ENCODE measurements around the gene RORB.
"Not testable (repeated sequence)": the region's sequence is repeated elsewhere in the genome, so short reads cannot be mapped to it uniquely, and the experiment has no call there.

Gene RORB

GRCh38 chr9:74517188-74517587 is 20.1 kb downstream of the RORB start:
- no peaks in the 10 kb centered on the region for H3K9me3 ChIP-seq (ENCODE audit: insufficient read depth, low read depth, low read length)
- no peak overlapping the region for H3K4me3 ChIP-seq (ENCODE audit: low read length)
- no peak overlapping the region for H3K27ac ChIP-seq (ENCODE audit: low read length)
- no peaks in the 10 kb centered on the region for H3K4me1 ChIP-seq (ENCODE audit: insufficient read depth, low read length)
- no peak overlapping the region for H3K9ac ChIP-seq (ENCODE audit: low read depth, low read length)
- H3K36me3 ChIP-seq (ENCODE audit: insufficient read depth, low read depth, low read length) = no peaks in the 10 kb centered on the region
- H3K27me3 ChIP-seq (ENCODE audit: insufficient read depth, low read length) = no peaks in the 10 kb centered on the region

DNA sequence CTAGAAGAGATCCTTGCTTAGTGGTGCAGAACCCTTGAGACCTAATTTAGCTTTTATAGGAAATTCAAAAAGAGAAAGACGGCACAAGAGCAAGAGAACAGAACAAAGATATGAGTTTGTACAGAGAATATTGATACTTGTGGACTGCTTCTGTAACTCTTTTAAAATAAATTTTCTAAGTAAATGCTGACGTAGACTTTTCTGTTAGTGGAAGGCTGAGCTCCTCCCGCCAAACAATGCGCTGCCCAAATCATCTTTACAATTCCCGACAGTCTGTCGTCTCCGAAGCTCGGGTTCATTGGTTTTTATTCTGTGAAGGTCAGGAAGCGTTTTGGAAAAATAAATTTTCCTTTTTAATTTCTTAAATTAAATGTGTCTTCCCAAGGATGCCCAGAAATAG is 22.3 kb downstream of the RORB start:
- Histone ChIP-seq H3K27me3 (ENCODE audit: insufficient read depth, low read length) (no peaks in the 10 kb centered on the region), H3K27ac (ENCODE audit: low read length) (no peak overlapping the region), H3K9ac (ENCODE audit: low read depth, low read length) (no peak overlapping the region), H3K36me3 (ENCODE audit: insufficient read depth, low read depth, low read length) (no peaks in the 10 kb centered on the region), H3K9me3 (ENCODE audit: insufficient read depth, low read depth, low read length) (no peaks in the 10 kb centered on the region), H3K4me3 (ENCODE audit: low read length) (no peak overlapping the region), H3K4me1 (ENCODE audit: insufficient read depth, low read length) (peaks cover 7% of the 10 kb centered on the region; the same call in 1 of the 2 replicates)

- Histone ChIP-seq H3K4me1 (ENCODE audit: insufficient read depth, low read length) (peaks cover 20% of the 10 kb centered on the region; the same call in 1 of the 2 replicates), H3K36me3 (ENCODE audit: insufficient read depth, low read depth, low read length) (no peaks in the 10 kb centered on the region), H3K9ac (ENCODE audit: low read depth, low read length) (no peak overlapping the region), H3K9me3 (ENCODE audit: insufficient read depth, low read depth, low read length) (no peaks in the 10 kb centered on the region), H3K27me3 (ENCODE audit: insufficient read depth, low read length) (no peaks in the 10 kb centered on the region), H3K4me3 (ENCODE audit: low read length) (no peak overlapping the region), H3K27ac (ENCODE audit: low read length) (no peak overlapping the region)
These were observed 23.9 kb downstream of the RORB start for GRCh38 chr9:74521009-74521408.

DNA sequence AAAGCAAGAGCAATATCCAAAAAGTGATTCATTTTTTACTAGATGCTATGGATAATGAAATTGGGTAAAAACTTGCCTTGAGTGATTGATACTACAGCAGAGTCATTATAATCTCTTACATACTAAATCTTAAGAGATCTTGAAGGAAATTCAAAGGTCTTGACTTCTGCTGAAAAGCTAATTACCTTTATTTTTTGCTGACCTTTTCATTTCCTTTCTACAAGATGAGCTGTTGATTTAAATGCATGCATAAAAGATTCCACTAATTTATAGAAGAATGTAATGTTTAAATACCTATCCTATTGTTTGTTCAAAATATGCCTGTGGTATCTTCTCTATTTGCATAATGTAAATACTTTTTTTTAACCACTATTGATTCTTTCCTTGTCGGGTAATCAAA is 27.2 kb downstream of the RORB start:
- Histone ChIP-seq H3K4me1 (ENCODE audit: insufficient read depth, low read length) (peaks cover 29% of the 10 kb centered on the region; the same call in 1 of the 2 replicates), H3K9me3 (ENCODE audit: insufficient read depth, low read depth, low read length) (no peaks in the 10 kb centered on the region), H3K27ac (ENCODE audit: low read length) (no peak overlapping the region), H3K4me3 (ENCODE audit: low read length) (no peak overlapping the region), H3K36me3 (ENCODE audit: insufficient read depth, low read depth, low read length) (no peaks in the 10 kb centered on the region), H3K27me3 (ENCODE audit: insufficient read depth, low read length) (no peaks in the 10 kb centered on the region), H3K9ac (ENCODE audit: low read depth, low read length) (no peak overlapping the region)

GRCh38 chr9:74526215-74526614 is 29.1 kb downstream of the RORB start:
- no peaks in the 10 kb centered on the region for H3K9me3 ChIP-seq (ENCODE audit: insufficient read depth, low read depth, low read length)
- H3K27ac ChIP-seq (ENCODE audit: low read length) = peak overlapping the region; percentile 40
- no peak overlapping the region for H3K9ac ChIP-seq (ENCODE audit: low read depth, low read length)
- H3K27me3 ChIP-seq (ENCODE audit: insufficient read depth, low read length) = no peaks in the 10 kb centered on the region
- peaks cover 29% of the 10 kb centered on the region; the same call in 1 of the 2 replicates for H3K4me1 ChIP-seq (ENCODE audit: insufficient read depth, low read length)
- H3K36me3 ChIP-seq (ENCODE audit: insufficient read depth, low read depth, low read length) = no peaks in the 10 kb centered on the region
- H3K4me3 ChIP-seq (ENCODE audit: low read length) = peak overlapping the region; percentile 28; the same call in 1 of the 2 replicates

DNA sequence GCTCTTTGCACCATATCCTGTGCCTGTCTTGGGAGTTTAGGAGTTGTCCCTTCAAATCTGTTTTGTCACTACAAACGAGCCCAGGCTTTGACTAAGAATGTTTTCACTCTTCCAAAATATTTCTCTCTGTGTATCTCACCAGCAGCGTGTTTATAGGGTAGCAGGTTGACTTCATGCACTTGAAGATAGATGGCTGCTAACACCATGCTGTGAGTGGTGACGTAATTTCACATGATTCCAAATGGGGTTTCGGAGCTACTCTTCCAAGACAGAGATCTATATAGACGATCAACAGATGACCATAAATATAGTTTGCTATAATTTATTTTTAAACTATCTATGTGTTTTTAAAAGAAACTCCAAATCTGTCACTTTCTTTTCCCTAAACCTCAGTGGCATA is 30.6 kb downstream of the RORB start:
- Histone ChIP-seq H3K4me1 (ENCODE audit: insufficient read depth, low read length) (peaks cover 29% of the 10 kb centered on the region; the same call in 1 of the 2 replicates), H3K27me3 (ENCODE audit: insufficient read depth, low read length) (no peaks in the 10 kb centered on the region), H3K9me3 (ENCODE audit: insufficient read depth, low read depth, low read length) (no peaks in the 10 kb centered on the region), H3K4me3 (ENCODE audit: low read length) (no peak overlapping the region), H3K36me3 (ENCODE audit: insufficient read depth, low read depth, low read length) (no peaks in the 10 kb centered on the region), H3K27ac (ENCODE audit: low read length) (no peak overlapping the region), H3K9ac (ENCODE audit: low read depth, low read length) (no peak overlapping the region)

DNA sequence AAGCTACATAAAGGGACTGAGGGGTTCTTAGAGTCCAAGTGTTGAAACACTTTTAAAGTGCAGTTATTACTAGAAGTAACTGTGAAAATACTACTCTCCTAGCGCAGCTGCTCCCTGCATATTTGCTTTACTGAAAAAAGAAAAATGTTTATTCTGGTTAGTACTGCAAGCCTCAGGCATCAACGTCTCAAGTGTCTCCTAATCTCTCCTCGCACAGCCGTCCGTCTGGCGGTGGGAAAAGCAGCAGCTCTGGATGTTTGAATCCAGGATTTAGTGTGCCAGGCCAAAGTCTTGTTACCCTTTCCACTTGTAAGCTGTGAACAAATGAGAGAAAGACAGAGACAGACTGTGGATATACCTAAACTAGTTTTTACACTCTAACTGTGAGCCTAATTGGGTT is 31.1 kb downstream of the RORB start:
- Histone ChIP-seq H3K9ac (ENCODE audit: low read depth, low read length) (no peak overlapping the region), H3K4me3 (ENCODE audit: low read length) (no peak overlapping the region), H3K27me3 (ENCODE audit: insufficient read depth, low read length) (no peaks in the 10 kb centered on the region), H3K9me3 (ENCODE audit: insufficient read depth, low read depth, low read length) (no peaks in the 10 kb centered on the region), H3K36me3 (ENCODE audit: insufficient read depth, low read depth, low read length) (no peaks in the 10 kb centered on the region), H3K4me1 (ENCODE audit: insufficient read depth, low read length) (peaks cover 29% of the 10 kb centered on the region; the same call in 1 of the 2 replicates), H3K27ac (ENCODE audit: low read length) (no peak overlapping the region)

DNA sequence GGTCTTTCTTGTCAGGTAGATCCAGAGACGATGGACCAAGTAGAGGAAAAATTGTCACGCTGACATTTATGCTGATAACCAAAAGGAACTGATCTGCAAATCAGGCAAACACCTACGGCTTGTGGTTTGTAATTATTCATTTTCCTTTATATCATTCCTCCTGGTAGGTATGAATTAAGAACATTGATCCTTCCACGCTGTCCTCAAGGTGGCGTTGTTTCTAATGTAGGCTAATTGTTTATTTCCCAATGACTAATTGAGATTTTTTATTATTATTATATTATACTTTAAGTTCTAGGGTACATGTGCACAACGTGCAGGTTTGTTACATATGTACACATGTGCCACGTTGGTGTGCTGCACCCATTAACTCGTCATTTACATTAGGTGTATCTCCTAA is 33.3 kb downstream of the RORB start:
- H3K4me1 ChIP-seq (ENCODE audit: insufficient read depth, low read length) = peaks cover 14% of the 10 kb centered on the region; the same call in 1 of the 2 replicates
- not testable (repeated sequence) for H3K27me3 ChIP-seq (ENCODE audit: insufficient read depth, low read length); H3K4me3 ChIP-seq (ENCODE audit: low read length); H3K9me3 ChIP-seq (ENCODE audit: insufficient read depth, low read depth, low read length); H3K27ac ChIP-seq (ENCODE audit: low read length); H3K9ac ChIP-seq (ENCODE audit: low read depth, low read length); H3K36me3 ChIP-seq (ENCODE audit: insufficient read depth, low read depth, low read length)

DNA sequence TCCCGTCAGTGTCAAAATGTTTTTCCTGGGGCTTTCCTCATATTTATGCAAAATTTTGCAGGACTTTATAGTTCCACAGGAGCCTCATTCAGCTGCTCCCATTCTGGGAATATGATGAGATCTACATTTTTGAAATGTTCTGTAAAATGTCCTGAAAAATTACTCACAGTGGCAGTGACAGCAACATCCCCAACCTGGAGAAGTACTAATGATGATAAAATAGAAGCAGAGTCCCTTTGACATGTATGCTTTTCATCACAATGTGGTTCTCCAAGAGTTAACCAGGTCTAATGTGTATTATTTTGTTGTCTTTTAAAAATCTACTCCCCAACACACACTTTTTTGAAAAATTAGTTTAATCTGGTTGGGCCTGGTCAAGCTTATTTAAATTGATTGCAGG is 36.1 kb downstream of the RORB start:
- Histone ChIP-seq H3K36me3 (ENCODE audit: insufficient read depth, low read depth, low read length) (no peaks in the 10 kb centered on the region), H3K4me1 (ENCODE audit: insufficient read depth, low read length) (no peaks in the 10 kb centered on the region; the same call in 1 of the 2 replicates), H3K9ac (ENCODE audit: low read depth, low read length) (no peak overlapping the region), H3K27me3 (ENCODE audit: insufficient read depth, low read length) (no peaks in the 10 kb centered on the region), H3K27ac (ENCODE audit: low read length) (no peak overlapping the region), H3K4me3 (ENCODE audit: low read length) (no peak overlapping the region), H3K9me3 (ENCODE audit: insufficient read depth, low read depth, low read length) (no peaks in the 10 kb centered on the region)

DNA sequence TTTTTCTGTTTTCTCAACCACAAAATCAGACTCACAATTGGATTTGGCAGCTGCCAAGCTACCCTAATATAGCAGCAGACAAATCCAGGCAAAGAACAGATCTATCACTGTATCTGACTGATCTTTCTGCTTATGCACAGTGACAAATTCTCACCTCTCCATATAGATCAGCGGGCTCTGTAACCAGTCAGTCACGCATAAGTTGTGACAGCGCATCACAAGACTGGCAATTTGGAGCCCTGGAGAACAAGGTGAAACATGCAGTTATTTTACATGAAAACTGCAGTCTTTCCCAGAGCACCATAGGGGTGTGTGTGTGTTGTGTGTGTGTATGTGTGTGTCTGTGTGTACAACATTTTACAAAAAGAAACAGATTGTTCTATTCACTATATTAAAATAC is 37.7 kb downstream of the RORB start:
- Histone ChIP-seq H3K27ac (ENCODE audit: low read length) (no peak overlapping the region), H3K9ac (ENCODE audit: low read depth, low read length) (no peak overlapping the region), H3K4me3 (ENCODE audit: low read length) (no peak overlapping the region), H3K4me1 (ENCODE audit: insufficient read depth, low read length) (no peaks in the 10 kb centered on the region), H3K27me3 (ENCODE audit: insufficient read depth, low read length) (no peaks in the 10 kb centered on the region), H3K36me3 (ENCODE audit: insufficient read depth, low read depth, low read length) (no peaks in the 10 kb centered on the region), H3K9me3 (ENCODE audit: insufficient read depth, low read depth, low read length) (no peaks in the 10 kb centered on the region)

GRCh38 chr9:74543145-74543544 is 46.0 kb downstream of the RORB start:
- Histone ChIP-seq H3K9me3 (ENCODE audit: insufficient read depth, low read depth, low read length) (no peaks in the 10 kb centered on the region), H3K4me3 (ENCODE audit: low read length) (no peak overlapping the region), H3K36me3 (ENCODE audit: insufficient read depth, low read depth, low read length) (no peaks in the 10 kb centered on the region), H3K9ac (ENCODE audit: low read depth, low read length) (no peak overlapping the region), H3K4me1 (ENCODE audit: insufficient read depth, low read length) (peaks cover 7% of the 10 kb centered on the region; the same call in 1 of the 2 replicates), H3K27me3 (ENCODE audit: insufficient read depth, low read length) (no peaks in the 10 kb centered on the region), H3K27ac (ENCODE audit: low read length) (no peak overlapping the region)

GRCh38 chr9:74551266-74551665 is 54.1 kb downstream of the RORB start:
- H3K36me3 ChIP-seq (ENCODE audit: insufficient read depth, low read depth, low read length) = no peaks in the 10 kb centered on the region
- H3K27me3 ChIP-seq (ENCODE audit: insufficient read depth, low read length) = no peaks in the 10 kb centered on the region
- no peaks in the 10 kb centered on the region for H3K9me3 ChIP-seq (ENCODE audit: insufficient read depth, low read depth, low read length)
- no peak overlapping the region for H3K27ac ChIP-seq (ENCODE audit: low read length)
- no peak overlapping the region for H3K9ac ChIP-seq (ENCODE audit: low read depth, low read length)
- H3K4me3 ChIP-seq (ENCODE audit: low read length) = no peak overlapping the region
- H3K4me1 ChIP-seq (ENCODE audit: insufficient read depth, low read length) = peaks cover 2% of the 10 kb centered on the region; the same call in 1 of the 2 replicates

All from iPS-20b (cell line).